Stomach (tissue), 9 donors: ENCODE measurements around the gene AK2. TPM values are rescaled to one million over a fixed set of nuclear protein-coding genes. Genes with fewer than 3 reads are reported as not detected.

Experiments used
- DNase-seq, 2 donors: peaks; one replicate each; pipeline versions ENCODE4 v3.0.0 to v3.0.0-alpha.2; 2013 to 2019
- H3K27ac ChIP-seq, 5 donors: fragments of 200-600 bp in 4 of 5; sonication (generic) in 4 of 5; one replicate each; pipeline ENCODE4 v1.5.1; 2013 to 2019; ENCODE audit warnings: mild to moderate bottlenecking in 1 of 5, moderate library complexity in 1 of 5
- H3K27me3 ChIP-seq, 3 donors: fragments of 200-600 bp; sonication (generic); one replicate each; pipeline ENCODE4 v1.5.1; 2017 to 2019; ENCODE audit warnings: mixed run types in 1 of 3
- H3K36me3 ChIP-seq, 4 donors: fragments of 200-600 bp; sonication (generic); 1 replicate in 3 of 4; 2 replicates in 1 of 4; pipeline ENCODE4 v1.5.1; 2016 to 2019
- H3K4me1 ChIP-seq, 4 donors: fragments of 200-600 bp; sonication (generic); one replicate each; pipeline ENCODE4 v1.5.1; 2016 to 2019
- H3K4me3 ChIP-seq, 4 donors: fragments of 200-600 bp; sonication (generic) in 3 of 4; one replicate each; pipeline ENCODE4 v1.5.1; 2016 to 2019; ENCODE audit warnings: mild to moderate bottlenecking in 1 of 4
- H3K9me3 ChIP-seq, 4 donors: fragments of 200-600 bp; sonication (generic); one replicate each; pipeline ENCODE4 v1.5.1; 2016 to 2019
- CTCF ChIP-seq, 7 experiments: fragments of 450-650 bp in 4 of 7; fragments of 200-600 bp in 3 of 7; sonication (generic) in 3 of 7; IDR thresholded peaks; one replicate each; pipeline ENCODE4 v1.5.1; 2016 to 2019; ENCODE audit warnings: antibody characterized with exemption in 7 of 7, control low read depth in 2 of 7, mild to moderate bottlenecking in 1 of 7
- EP300 ChIP-seq: sonication (generic); formaldehyde crosslinking; IDR thresholded peaks from one replicate; pipeline ENCODE4 v1.6.1; 2017; ENCODE audit warnings: antibody characterized with exemption
- POLR2A ChIP-seq, 4 donors: fragments of 450-650 bp; IDR thresholded peaks; one replicate each; pipeline ENCODE4 v1.6.1; 2016; ENCODE audit warnings: antibody characterized with exemption in 4 of 4, control low read depth in 2 of 4, mild to moderate bottlenecking in 1 of 4, moderate library complexity in 1 of 4
- POLR2AphosphoS5 ChIP-seq, 3 donors: sonication (generic); formaldehyde crosslinking; IDR thresholded peaks; one replicate each; pipeline ENCODE4 v1.6.1; 2016; ENCODE audit warnings: antibody characterized with exemption in 3 of 3
- WGBS, 5 donors: extraction: QIAGEN DNeasy Blood & Tissue Kit in 3 of 5; methylation state at CpG; one replicate each; pipeline versions ENCODE4 v1.1.5 to v1.1.7; 2013 to 2018; 5-methylcytosine and 5-hydroxymethylcytosine counted together
- intact Hi-C: fragments of 100-400 bp; cut with DNase I; formaldehyde crosslinking; loops from one replicate; pipeline ENCODE4 v1.15.1; 2023; ENCODE audit warnings: low total_unique reads
- polyA plus RNA-seq, 3 donors: library from polyadenylated mRNA; stranded (reverse); fragments of 200-250 nt; gene quantifications; one replicate each; pipeline ENCODE4 v1.2.3, GENCODE V29; 2013
- total RNA-seq, 5 donors: library from RNA; depleted of rRNA; stranded (reverse); fragments of >200 nt; gene quantifications; one replicate each; pipeline versions ENCODE4 v1.1.0 to v1.2.3, GENCODE V29; 2014 to 2016
- donor health status: healthy with polysubstance abuse.
- donor health status: Bipolar disorder and iron deficiency.
- donor health status: healthy.

The AK2 gene
- total and polyA plus RNA-seq, 8 donors: 71.0 to 263 (median 115) TPM

GRCh38 chr1:33017175-33017574 is 19.5 kb downstream of the AK2 start:
- peaks cover 52 to 88% (median 82%) of the 10 kb centered on the region in 4 donors for H3K36me3 ChIP-seq

GRCh38 chr1:33015216-33015615 is 21.5 kb downstream of the AK2 start:
- intact Hi-C loops: no loop called here
- H3K4me3 ChIP-seq: no peak overlapping the region
- TF ChIP-seq EP300 (no peak), POLR2A (IDR thresholded peaks at IDR 0.05) (no peak), CTCF (IDR thresholded peaks at IDR 0.05) (no peak), POLR2AphosphoS5 (IDR thresholded peaks at IDR 0.05) (no peak)
- peaks cover 24 to 39% (median 33%) of the 10 kb centered on the region in 4 donors for H3K4me1 ChIP-seq
- WGBS, 5 donors: 71 to 90% (median 84%) methylated on average over 2 of the region's 2 CpGs
- no peaks in the 10 kb centered on the region for H3K9me3 ChIP-seq
- H3K27me3 ChIP-seq: no peaks in the 10 kb centered on the region
- no peak for DNase-seq
- peaks cover 37 to 72% (median 64%) of the 10 kb centered on the region in 4 donors for H3K36me3 ChIP-seq
- peak overlapping the region in 2 of 5 donors; percentile 7 to 27 for H3K27ac ChIP-seq

More at GRCh38 chr1:33017175-33017574, 19.5 kb downstream of the AK2 start:
- DNase-seq: no peak
- Histone ChIP-seq H3K27ac (no peak overlapping the region), H3K4me1 (peaks cover 5 to 31% (median 21%) of the 10 kb centered on the region in 4 donors), H3K9me3 (no peaks in the 10 kb centered on the region), H3K27me3 (no peaks in the 10 kb centered on the region), H3K4me3 (no peak overlapping the region)
- 92 to 98% (median 96%) methylated on average over 2 of the region's 2 CpGs for WGBS, 5 donors
- intact Hi-C loops: no loop called here
- TF ChIP-seq POLR2AphosphoS5 (IDR thresholded peaks at IDR 0.05): no peak
- no peak for TF ChIP-seq POLR2A (IDR thresholded peaks at IDR 0.05)
- TF ChIP-seq CTCF (IDR thresholded peaks at IDR 0.05): no peak

- no peak for TF ChIP-seq POLR2AphosphoS5 (IDR thresholded peaks at IDR 0.05)
- no peak for TF ChIP-seq CTCF (IDR thresholded peaks at IDR 0.05)
- TF ChIP-seq POLR2A (IDR thresholded peaks at IDR 0.05): no peak
- no peak for TF ChIP-seq EP300
- Histone ChIP-seq H3K9me3 (no peaks in the 10 kb centered on the region), H3K27me3 (no peaks in the 10 kb centered on the region), H3K36me3 (peaks cover 32 to 66% (median 58%) of the 10 kb centered on the region in 4 donors), H3K4me1 (peaks cover 28 to 44% (median 38%) of the 10 kb centered on the region in 4 donors), H3K27ac (peak overlapping the region in 2 of 5 donors; percentile 7 to 27), H3K4me3 (no peak overlapping the region)
- WGBS, 5 donors: 83 to 88% (median 87%) methylated on average over 8 of the region's 8 CpGs
- no peak for DNase-seq
- intact Hi-C loops: no loop called here
These were observed 22.1 kb downstream of the AK2 start for GRCh38 chr1:33014464-33015163.

GRCh38 chr1:33013791-33014190 is 22.9 kb downstream of the AK2 start:
- DNase-seq: no peak
- Histone ChIP-seq H3K4me3 (no peak overlapping the region), H3K27ac (peak overlapping the region in 1 of 5 donors; percentile 84), H3K4me1 (peaks cover 36 to 53% (median 44%) of the 10 kb centered on the region in 4 donors), H3K9me3 (no peaks in the 10 kb centered on the region), H3K36me3 (peaks cover 32 to 59% (median 54%) of the 10 kb centered on the region in 4 donors), H3K27me3 (no peaks in the 10 kb centered on the region)
- intact Hi-C loops: no loop called here
- TF ChIP-seq POLR2AphosphoS5 (IDR thresholded peaks at IDR 0.05): no peak
- TF ChIP-seq CTCF (IDR thresholded peaks at IDR 0.05): no peak
- TF ChIP-seq POLR2A (IDR thresholded peaks at IDR 0.05): no peak
- TF ChIP-seq EP300: no peak
- WGBS, 5 donors: 21 to 45% (median 24%) methylated on average over 1 of the region's 1 CpG
